ENCODE results near the gene MAB21L2.

DNA sequence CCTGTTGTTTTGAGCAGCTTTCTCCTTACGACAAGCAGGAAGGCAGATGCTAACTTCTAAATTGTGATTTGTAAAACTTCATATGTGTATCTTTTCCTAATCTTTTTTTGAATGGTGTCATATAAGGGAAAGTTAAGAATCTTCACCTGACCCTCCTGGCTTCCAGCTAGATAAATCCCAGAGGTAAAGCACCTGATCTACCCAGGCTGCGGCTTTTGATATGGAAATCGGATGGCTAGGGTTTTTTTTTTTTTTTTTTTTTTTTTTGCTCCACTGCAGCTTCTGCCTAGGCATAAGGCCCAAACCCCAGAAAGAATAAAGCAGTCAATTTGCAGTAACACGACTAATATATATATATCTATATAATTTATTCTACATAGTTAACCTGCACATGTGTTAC lies 10.0 kb downstream of the MAB21L2 start:
- TF ChIP-seq, protein P1, sequence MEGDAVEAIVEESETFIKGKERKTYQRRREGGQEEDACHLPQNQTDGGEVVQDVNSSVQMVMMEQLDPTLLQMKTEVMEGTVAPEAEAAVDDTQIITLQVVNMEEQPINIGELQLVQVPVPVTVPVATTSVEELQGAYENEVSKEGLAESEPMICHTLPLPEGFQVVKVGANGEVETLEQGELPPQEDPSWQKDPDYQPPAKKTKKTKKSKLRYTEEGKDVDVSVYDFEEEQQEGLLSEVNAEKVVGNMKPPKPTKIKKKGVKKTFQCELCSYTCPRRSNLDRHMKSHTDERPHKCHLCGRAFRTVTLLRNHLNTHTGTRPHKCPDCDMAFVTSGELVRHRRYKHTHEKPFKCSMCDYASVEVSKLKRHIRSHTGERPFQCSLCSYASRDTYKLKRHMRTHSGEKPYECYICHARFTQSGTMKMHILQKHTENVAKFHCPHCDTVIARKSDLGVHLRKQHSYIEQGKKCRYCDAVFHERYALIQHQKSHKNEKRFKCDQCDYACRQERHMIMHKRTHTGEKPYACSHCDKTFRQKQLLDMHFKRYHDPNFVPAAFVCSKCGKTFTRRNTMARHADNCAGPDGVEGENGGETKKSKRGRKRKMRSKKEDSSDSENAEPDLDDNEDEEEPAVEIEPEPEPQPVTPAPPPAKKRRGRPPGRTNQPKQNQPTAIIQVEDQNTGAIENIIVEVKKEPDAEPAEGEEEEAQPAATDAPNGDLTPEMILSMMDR (IDR thresholded peaks at IDR 0.05): no peak
- no peak for TF ChIP-seq POLR2A (IDR thresholded peaks at IDR 0.05)
